ENCODE measurements around the gene ZNF521.

The ZNF521 gene

GRCh38 chr18:25298853-25299274, 53.1 kb downstream of the ZNF521 start:
- no peak for ATAC-seq (replicated peaks)
- Mint-ChIP-seq H3K9me3 (peaks cover 0 to 3% of the 10 kb centered on the region in 2 donors), H3K4me3 (no peak overlapping the region), H3K27ac (no peak overlapping the region), H3K4me1 (ENCODE audit: low read depth in 2 of 2) (no peaks in the 10 kb centered on the region), H3K27me3 (no peaks in the 10 kb centered on the region), H3K36me3 (ENCODE audit: insufficient read depth) (no peaks in the 10 kb centered on the region)
- no peak for DNase-seq

- Mint-ChIP-seq H3K27me3 (no peaks in the 10 kb centered on the region), H3K4me1 (ENCODE audit: low read depth in 2 of 2) (no peaks in the 10 kb centered on the region)
Measured at GRCh38 chr18:25295624-25296138, 56.3 kb downstream of the ZNF521 start.

GRCh38 chr18:25291150-25291549, 60.8 kb downstream of the ZNF521 start:
- DNase-seq = no peak
- no peak overlapping the region for H3K4me3 Mint-ChIP-seq
- no peaks in the 10 kb centered on the region for H3K4me1 Mint-ChIP-seq (ENCODE audit: low read depth in 2 of 2)
- ATAC-seq (replicated peaks) = no peak
- no peaks in the 10 kb centered on the region for H3K36me3 Mint-ChIP-seq (ENCODE audit: insufficient read depth)
- no peaks in the 10 kb centered on the region for H3K27me3 Mint-ChIP-seq
- no peak overlapping the region for H3K27ac Mint-ChIP-seq
- H3K9me3 Mint-ChIP-seq = peaks cover 0 to 1% of the 10 kb centered on the region in 2 donors

More at GRCh38 chr18:25295624-25296138, 56.3 kb downstream of the ZNF521 start:
- Mint-ChIP-seq H3K36me3 (ENCODE audit: insufficient read depth) (no peaks in the 10 kb centered on the region), H3K9me3 (peaks cover 0 to 3% of the 10 kb centered on the region in 2 donors), H3K4me3 (no peak overlapping the region), H3K27ac (no peak overlapping the region)
- ATAC-seq (replicated peaks) (no peak), DNase-seq (no peak)

GRCh38 chr18:25289001-25289631, 62.9 kb downstream of the ZNF521 start:
- Mint-ChIP-seq H3K36me3 (ENCODE audit: insufficient read depth) (no peaks in the 10 kb centered on the region), H3K27me3 (no peaks in the 10 kb centered on the region), H3K4me3 (no peak overlapping the region), H3K27ac (no peak overlapping the region), H3K9me3 (no peaks in the 10 kb centered on the region), H3K4me1 (ENCODE audit: low read depth in 2 of 2) (no peaks in the 10 kb centered on the region)
- ATAC-seq (replicated peaks) = no peak
- DNase-seq = no peak

GRCh38 chr18:25288340-25288938, 63.5 kb downstream of the ZNF521 start:
- no peaks in the 10 kb centered on the region for H3K9me3 Mint-ChIP-seq
- H3K4me1 Mint-ChIP-seq (ENCODE audit: low read depth in 2 of 2) = no peaks in the 10 kb centered on the region
- no peaks in the 10 kb centered on the region for H3K36me3 Mint-ChIP-seq (ENCODE audit: insufficient read depth)
- ATAC-seq (replicated peaks) (no peak), DNase-seq (no peak)
- no peak overlapping the region for H3K27ac Mint-ChIP-seq
- no peaks in the 10 kb centered on the region for H3K27me3 Mint-ChIP-seq
- H3K4me3 Mint-ChIP-seq = no peak overlapping the region

- H3K4me3 Mint-ChIP-seq = no peak overlapping the region
- ATAC-seq (replicated peaks) = no peak
- no peaks in the 10 kb centered on the region for H3K9me3 Mint-ChIP-seq
- H3K36me3 Mint-ChIP-seq (ENCODE audit: insufficient read depth) = no peaks in the 10 kb centered on the region
- H3K27ac Mint-ChIP-seq = no peak overlapping the region
- no peaks in the 10 kb centered on the region for H3K4me1 Mint-ChIP-seq (ENCODE audit: low read depth in 2 of 2)
- no peak for DNase-seq
- H3K27me3 Mint-ChIP-seq = peaks cover 0 to 4% of the 10 kb centered on the region in 2 donors
Measured at GRCh38 chr18:25287106-25287505, 64.9 kb downstream of the ZNF521 start.

GRCh38 chr18:25284861-25285550, 67.0 kb downstream of the ZNF521 start:
- Mint-ChIP-seq H3K36me3 (ENCODE audit: insufficient read depth) (no peaks in the 10 kb centered on the region), H3K27ac (no peak overlapping the region), H3K4me3 (no peak overlapping the region), H3K27me3 (peaks cover 0 to 9% of the 10 kb centered on the region in 2 donors), H3K9me3 (peaks cover 0 to 1% of the 10 kb centered on the region in 2 donors), H3K4me1 (ENCODE audit: low read depth in 2 of 2) (no peaks in the 10 kb centered on the region)
- ATAC-seq (replicated peaks) (no peak), DNase-seq (no peak)

- no peaks in the 10 kb centered on the region for H3K4me1 Mint-ChIP-seq (ENCODE audit: low read depth in 2 of 2)
- no peak for DNase-seq
- H3K27me3 Mint-ChIP-seq = peaks cover 0 to 9% of the 10 kb centered on the region in 2 donors
- ATAC-seq (replicated peaks) = no peak
- H3K4me3 Mint-ChIP-seq = no peak overlapping the region
- H3K27ac Mint-ChIP-seq = no peak overlapping the region
- no peaks in the 10 kb centered on the region for H3K36me3 Mint-ChIP-seq (ENCODE audit: insufficient read depth)
- H3K9me3 Mint-ChIP-seq = peaks cover 0 to 2% of the 10 kb centered on the region in 2 donors
Measured at GRCh38 chr18:25284281-25284680, 67.7 kb downstream of the ZNF521 start.

- no peak overlapping the region for H3K4me3 Mint-ChIP-seq
- peaks cover 0 to 9% of the 10 kb centered on the region in 2 donors for H3K27me3 Mint-ChIP-seq
- no peaks in the 10 kb centered on the region for H3K36me3 Mint-ChIP-seq (ENCODE audit: insufficient read depth)
- no peaks in the 10 kb centered on the region for H3K4me1 Mint-ChIP-seq (ENCODE audit: low read depth in 2 of 2)
- no peak overlapping the region for H3K27ac Mint-ChIP-seq
- ATAC-seq (replicated peaks) (no peak), DNase-seq (no peak)
- H3K9me3 Mint-ChIP-seq = peaks cover 0 to 2% of the 10 kb centered on the region in 2 donors
Measured at GRCh38 chr18:25283781-25284180, 68.2 kb downstream of the ZNF521 start.

- no peaks in the 10 kb centered on the region for H3K36me3 Mint-ChIP-seq (ENCODE audit: insufficient read depth)
- no peak overlapping the region for H3K27ac Mint-ChIP-seq
- no peak overlapping the region for H3K4me3 Mint-ChIP-seq
- peaks cover 0 to 2% of the 10 kb centered on the region in 2 donors for H3K9me3 Mint-ChIP-seq
- DNase-seq (no peak), ATAC-seq (replicated peaks) (no peak)
- peaks cover 0 to 9% of the 10 kb centered on the region in 2 donors for H3K27me3 Mint-ChIP-seq
- H3K4me1 Mint-ChIP-seq (ENCODE audit: low read depth in 2 of 2) = no peaks in the 10 kb centered on the region
Measured at GRCh38 chr18:25282896-25283703, 68.9 kb downstream of the ZNF521 start.

GRCh38 chr18:25282282-25282681, 69.7 kb downstream of the ZNF521 start:
- H3K9me3 Mint-ChIP-seq = peaks cover 0 to 2% of the 10 kb centered on the region in 2 donors
- no peak for DNase-seq
- no peaks in the 10 kb centered on the region for H3K4me1 Mint-ChIP-seq (ENCODE audit: low read depth in 2 of 2)
- H3K4me3 Mint-ChIP-seq = no peak overlapping the region
- no peak for ATAC-seq (replicated peaks)
- H3K36me3 Mint-ChIP-seq (ENCODE audit: insufficient read depth) = no peaks in the 10 kb centered on the region
- peaks cover 0 to 9% of the 10 kb centered on the region in 2 donors for H3K27me3 Mint-ChIP-seq
- H3K27ac Mint-ChIP-seq = no peak overlapping the region

GRCh38 chr18:25281556-25281955, 70.4 kb downstream of the ZNF521 start:
- Mint-ChIP-seq H3K9me3 (peaks cover 0 to 2% of the 10 kb centered on the region in 2 donors), H3K4me1 (ENCODE audit: low read depth in 2 of 2) (no peaks in the 10 kb centered on the region), H3K27me3 (peaks cover 0 to 9% of the 10 kb centered on the region in 2 donors), H3K36me3 (ENCODE audit: insufficient read depth) (no peaks in the 10 kb centered on the region), H3K27ac (no peak overlapping the region), H3K4me3 (no peak overlapping the region)
- DNase-seq = no peak
- no peak for ATAC-seq (replicated peaks)

GRCh38 chr18:25279961-25280360, 72.0 kb downstream of the ZNF521 start:
- Mint-ChIP-seq H3K4me3 (no peak overlapping the region), H3K27ac (no peak overlapping the region), H3K4me1 (ENCODE audit: low read depth in 2 of 2) (no peaks in the 10 kb centered on the region), H3K36me3 (ENCODE audit: insufficient read depth) (no peaks in the 10 kb centered on the region), H3K27me3 (peaks cover 0 to 9% of the 10 kb centered on the region in 2 donors), H3K9me3 (peaks cover 0 to 2% of the 10 kb centered on the region in 2 donors)
- DNase-seq = no peak
- ATAC-seq (replicated peaks) = no peak
